Neural progenitor cell (in vitro differentiated cells): ENCODE measurements around the gene RYR3.

Experiments used
- EZH2 ChIP-seq: fragments of 200-600 bp; sonication (generic); IDR thresholded peaks from 2 replicates; pipeline ENCODE4 v1.6.1; 2017; ENCODE audit warnings: antibody characterized with exemption, mild to moderate bottlenecking, moderate library complexity
- EZH2phosphoT487 ChIP-seq: fragments of 200-600 bp; sonication (generic); IDR thresholded peaks from 2 replicates; pipeline ENCODE4 v1.6.1; 2017; ENCODE audit warnings: antibody characterized with exemption
- TF ChIP-seq, protein P1 (sequence below): fragments of 200-600 bp; sonication (generic); IDR thresholded peaks from 2 replicates; pipeline ENCODE4 v1.5.1; 2017; ENCODE audit warnings: antibody characterized with exemption, mild to moderate bottlenecking

DNA sequence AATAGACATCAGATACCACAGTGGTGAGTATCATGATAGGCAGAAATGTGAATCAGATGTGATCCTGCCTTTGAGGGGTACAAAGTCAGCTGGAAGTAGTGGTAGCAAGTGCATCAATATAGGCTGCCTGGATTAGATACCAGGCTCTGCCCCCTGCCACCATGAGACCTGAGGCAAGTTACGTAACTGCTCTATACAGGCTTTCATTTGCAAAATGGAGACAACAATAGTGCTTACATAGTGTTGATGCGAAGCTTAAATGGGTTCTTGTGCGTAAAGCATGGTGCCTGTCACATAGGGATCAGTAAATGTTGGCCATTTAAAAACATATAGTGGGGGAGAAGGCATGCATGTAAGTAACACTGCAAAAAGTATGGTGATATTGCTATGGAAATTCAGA, 158.0 kb downstream of the RYR3 start:
- TF ChIP-seq EZH2 (no peak), EZH2phosphoT487 (no peak)
- TF ChIP-seq, protein P1, sequence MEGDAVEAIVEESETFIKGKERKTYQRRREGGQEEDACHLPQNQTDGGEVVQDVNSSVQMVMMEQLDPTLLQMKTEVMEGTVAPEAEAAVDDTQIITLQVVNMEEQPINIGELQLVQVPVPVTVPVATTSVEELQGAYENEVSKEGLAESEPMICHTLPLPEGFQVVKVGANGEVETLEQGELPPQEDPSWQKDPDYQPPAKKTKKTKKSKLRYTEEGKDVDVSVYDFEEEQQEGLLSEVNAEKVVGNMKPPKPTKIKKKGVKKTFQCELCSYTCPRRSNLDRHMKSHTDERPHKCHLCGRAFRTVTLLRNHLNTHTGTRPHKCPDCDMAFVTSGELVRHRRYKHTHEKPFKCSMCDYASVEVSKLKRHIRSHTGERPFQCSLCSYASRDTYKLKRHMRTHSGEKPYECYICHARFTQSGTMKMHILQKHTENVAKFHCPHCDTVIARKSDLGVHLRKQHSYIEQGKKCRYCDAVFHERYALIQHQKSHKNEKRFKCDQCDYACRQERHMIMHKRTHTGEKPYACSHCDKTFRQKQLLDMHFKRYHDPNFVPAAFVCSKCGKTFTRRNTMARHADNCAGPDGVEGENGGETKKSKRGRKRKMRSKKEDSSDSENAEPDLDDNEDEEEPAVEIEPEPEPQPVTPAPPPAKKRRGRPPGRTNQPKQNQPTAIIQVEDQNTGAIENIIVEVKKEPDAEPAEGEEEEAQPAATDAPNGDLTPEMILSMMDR, result no peak
